ENCODE data around the gene KRTAP4-3. TPM values are rescaled to one million over a fixed set of nuclear protein-coding genes. Genes with fewer than 3 reads are reported as not detected.

Gene KRTAP4-3
- total RNA-seq, 4 donors from 2014 or later, result not detected

DNA sequence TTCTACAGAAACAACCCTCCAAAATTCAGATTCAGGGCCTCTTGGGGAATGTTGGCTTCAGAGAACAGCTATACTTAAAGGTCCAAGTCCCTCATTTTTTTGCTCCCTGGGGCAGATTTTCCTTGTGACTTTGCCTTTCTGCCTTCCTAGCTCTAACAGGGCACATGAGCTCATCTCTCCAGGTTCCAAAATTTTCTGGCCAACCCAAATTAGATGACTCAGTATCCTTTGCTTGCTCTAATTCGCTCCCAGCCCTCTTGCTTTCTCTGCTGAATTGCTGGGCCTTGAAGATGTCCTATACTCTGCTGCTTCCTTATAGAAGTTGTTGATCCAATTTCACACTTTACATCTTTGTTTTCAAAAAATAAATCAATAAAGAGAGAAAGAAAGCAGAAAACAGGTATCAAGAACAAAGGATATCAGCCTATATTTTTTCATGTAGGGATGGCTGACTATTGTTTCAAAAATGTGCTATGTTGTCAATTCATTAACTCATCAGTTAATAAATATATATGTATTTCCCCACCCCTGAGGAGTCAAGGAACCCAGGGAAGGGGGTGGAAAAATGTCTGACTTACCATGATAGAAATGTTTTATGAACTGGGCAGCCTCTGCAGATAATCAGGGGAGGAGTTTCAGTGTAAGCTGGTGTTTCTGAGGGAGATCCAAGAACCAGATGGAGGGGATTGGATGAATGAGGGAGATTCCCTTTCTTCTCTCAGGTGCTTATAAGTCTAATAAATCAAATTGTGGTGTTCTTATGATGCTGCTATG is 11.0 kb upstream of the KRTAP4-3 start:
- no peaks in the 10 kb centered on the region for H3K36me3 ChIP-seq

DNA sequence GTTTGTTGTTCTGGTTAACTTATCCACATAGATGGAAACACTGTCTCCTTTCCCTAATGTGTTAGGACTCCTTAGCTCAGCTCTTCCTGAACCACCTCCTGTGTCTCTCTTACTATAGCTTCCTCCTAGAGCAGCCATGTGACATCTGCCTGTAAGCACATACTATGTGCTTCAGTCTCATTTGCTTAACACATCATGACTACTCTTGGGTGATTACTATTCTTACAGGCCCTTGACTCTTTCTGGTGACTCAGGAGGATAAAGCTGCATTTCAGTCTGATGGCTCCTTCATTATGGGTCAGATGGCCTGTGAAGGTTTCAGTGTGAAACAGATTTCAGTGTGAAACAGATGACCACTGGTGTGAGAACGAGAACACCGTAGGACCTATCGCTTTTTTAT is 10.3 kb upstream of the KRTAP4-3 start:
- TF ChIP-seq EP300 (IDR thresholded peaks at IDR 0.05) (no peak), POLR2A (IDR thresholded peaks at IDR 0.05) (no peak)
- TF ChIP-seq, protein P1, sequence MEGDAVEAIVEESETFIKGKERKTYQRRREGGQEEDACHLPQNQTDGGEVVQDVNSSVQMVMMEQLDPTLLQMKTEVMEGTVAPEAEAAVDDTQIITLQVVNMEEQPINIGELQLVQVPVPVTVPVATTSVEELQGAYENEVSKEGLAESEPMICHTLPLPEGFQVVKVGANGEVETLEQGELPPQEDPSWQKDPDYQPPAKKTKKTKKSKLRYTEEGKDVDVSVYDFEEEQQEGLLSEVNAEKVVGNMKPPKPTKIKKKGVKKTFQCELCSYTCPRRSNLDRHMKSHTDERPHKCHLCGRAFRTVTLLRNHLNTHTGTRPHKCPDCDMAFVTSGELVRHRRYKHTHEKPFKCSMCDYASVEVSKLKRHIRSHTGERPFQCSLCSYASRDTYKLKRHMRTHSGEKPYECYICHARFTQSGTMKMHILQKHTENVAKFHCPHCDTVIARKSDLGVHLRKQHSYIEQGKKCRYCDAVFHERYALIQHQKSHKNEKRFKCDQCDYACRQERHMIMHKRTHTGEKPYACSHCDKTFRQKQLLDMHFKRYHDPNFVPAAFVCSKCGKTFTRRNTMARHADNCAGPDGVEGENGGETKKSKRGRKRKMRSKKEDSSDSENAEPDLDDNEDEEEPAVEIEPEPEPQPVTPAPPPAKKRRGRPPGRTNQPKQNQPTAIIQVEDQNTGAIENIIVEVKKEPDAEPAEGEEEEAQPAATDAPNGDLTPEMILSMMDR (IDR thresholded peaks at IDR 0.05), result no peak
- H3K27ac ChIP-seq, result no peak overlapping the region
- 87 to 95% methylated on average over 3 of the region's 3 CpGs for WGBS, 2 donors
- H3K36me3 ChIP-seq, result no peaks in the 10 kb centered on the region
- no peak for DNase-seq (ENCODE audit: low spot score in 2 of 2)
- H3K4me3 ChIP-seq, result no peak overlapping the region
- no peaks in the 10 kb centered on the region for H3K9me3 ChIP-seq
- no peaks in the 10 kb centered on the region for H3K27me3 ChIP-seq
- H3K4me1 ChIP-seq, result no peaks in the 10 kb centered on the region

More for the DNA sequence above, 11.0 kb upstream of the KRTAP4-3 start:
- DNase-seq (ENCODE audit: low spot score in 2 of 2), result no peak
- TF ChIP-seq POLR2A (IDR thresholded peaks at IDR 0.05) (no peak), EP300 (IDR thresholded peaks at IDR 0.05) (no peak)
- TF ChIP-seq, protein P1 (IDR thresholded peaks at IDR 0.05), result no peak
- H3K27ac ChIP-seq, result no peak overlapping the region
- WGBS, 2 donors, result 73 to 86% methylated on average over 1 of the region's 1 CpG
- no peaks in the 10 kb centered on the region for H3K9me3 ChIP-seq
- no peak overlapping the region for H3K4me3 ChIP-seq
- no peaks in the 10 kb centered on the region for H3K4me1 ChIP-seq
- H3K27me3 ChIP-seq, result no peaks in the 10 kb centered on the region

DNA sequence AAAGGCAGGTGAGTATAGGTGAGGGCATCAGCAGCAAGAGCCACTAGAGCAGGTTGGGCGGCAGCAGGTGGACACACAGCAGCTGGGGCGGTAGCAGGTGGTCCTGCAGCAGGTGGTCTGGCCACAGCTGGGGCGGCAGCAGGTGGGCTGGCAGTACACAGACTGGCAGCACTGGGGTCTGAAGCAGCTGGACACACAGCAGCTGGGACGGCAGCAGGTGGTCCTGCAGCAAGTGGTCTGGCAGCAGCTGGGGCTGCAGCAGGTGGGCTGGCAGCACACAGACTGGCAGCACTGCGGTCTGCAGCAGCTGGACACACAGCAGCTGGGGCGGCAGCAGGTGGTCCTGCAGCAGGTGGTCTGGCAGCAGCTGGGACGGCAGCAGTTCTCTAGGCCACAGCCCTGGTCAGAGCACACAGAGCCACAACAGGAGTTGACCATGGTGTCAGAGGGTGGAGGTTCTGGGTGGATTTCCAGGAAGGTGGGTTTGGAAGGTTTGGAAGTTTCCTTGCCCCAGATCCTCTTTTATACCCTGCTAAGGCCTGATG is 9.8 kb upstream of the KRTAP4-3 start, which contains the start of gene KRTAP4-2:
KRTAP4-2 (minus strand) TSS at position 495 of the 545 bp plus-strand sequence; CDS start at position 438, 57 bp downstream.
- WGBS, 2 donors, result 88 to 89% methylated on average over 3 to 5 of the region's 7 CpGs
- Histone ChIP-seq H3K27me3 (no peaks in the 10 kb centered on the region), H3K36me3 (no peaks in the 10 kb centered on the region), H3K9me3 (no peaks in the 10 kb centered on the region), H3K4me1 (no peaks in the 10 kb centered on the region), H3K27ac (no peak within 1 kb of the TSS), H3K4me3 (no peak within 1 kb of the TSS)
- DNase-seq (ENCODE audit: low spot score in 2 of 2), result no peak
- TF ChIP-seq EP300 (IDR thresholded peaks at IDR 0.05), result no peak
- TF ChIP-seq POLR2A (IDR thresholded peaks at IDR 0.05), result no peak
- TF ChIP-seq, protein P1 (IDR thresholded peaks at IDR 0.05), result no peak

DNA sequence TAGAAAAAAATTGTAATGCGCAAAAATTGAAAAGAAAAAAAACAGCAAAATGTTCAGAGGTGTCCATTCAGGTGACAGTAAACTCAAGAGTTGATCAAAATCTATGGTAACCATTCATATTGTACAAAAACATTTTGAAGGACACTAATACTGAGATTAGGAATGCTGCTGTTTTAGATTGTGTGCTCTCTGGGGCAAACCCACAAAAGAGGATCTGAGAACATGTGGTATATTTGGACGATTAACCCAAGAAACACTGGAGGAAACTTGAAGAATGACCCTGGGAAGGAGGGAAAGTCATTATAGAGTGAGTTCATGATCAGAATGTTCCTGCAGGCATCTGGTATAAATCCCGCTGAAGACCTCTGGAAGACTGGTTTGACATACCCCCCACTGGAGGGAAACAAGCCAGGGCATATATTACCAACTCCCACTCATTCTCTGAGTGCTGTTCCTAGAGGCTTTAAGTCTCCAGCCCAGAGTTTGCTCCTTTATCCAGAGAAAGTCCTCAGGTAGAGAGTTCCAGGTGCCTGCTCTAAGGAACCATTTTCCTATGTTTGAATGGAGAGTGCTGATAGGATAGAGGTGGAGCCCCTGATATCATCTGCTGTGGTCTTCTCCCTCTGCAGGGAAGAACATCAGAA is 8.8 kb upstream of the KRTAP4-3 start:
- no peak overlapping the region for H3K4me3 ChIP-seq
- no peak for DNase-seq (ENCODE audit: low spot score in 2 of 2)
- H3K27me3 ChIP-seq, result no peaks in the 10 kb centered on the region
- TF ChIP-seq POLR2A (IDR thresholded peaks at IDR 0.05) (no peak), EP300 (IDR thresholded peaks at IDR 0.05) (no peak)
- TF ChIP-seq, protein P1 (IDR thresholded peaks at IDR 0.05), result no peak
- no peaks in the 10 kb centered on the region for H3K9me3 ChIP-seq
- H3K36me3 ChIP-seq, result no peaks in the 10 kb centered on the region
- no peak overlapping the region for H3K27ac ChIP-seq
- H3K4me1 ChIP-seq, result no peaks in the 10 kb centered on the region
- WGBS, 2 donors, result 65 to 77% methylated on average over 3 of the region's 3 CpGs

DNA sequence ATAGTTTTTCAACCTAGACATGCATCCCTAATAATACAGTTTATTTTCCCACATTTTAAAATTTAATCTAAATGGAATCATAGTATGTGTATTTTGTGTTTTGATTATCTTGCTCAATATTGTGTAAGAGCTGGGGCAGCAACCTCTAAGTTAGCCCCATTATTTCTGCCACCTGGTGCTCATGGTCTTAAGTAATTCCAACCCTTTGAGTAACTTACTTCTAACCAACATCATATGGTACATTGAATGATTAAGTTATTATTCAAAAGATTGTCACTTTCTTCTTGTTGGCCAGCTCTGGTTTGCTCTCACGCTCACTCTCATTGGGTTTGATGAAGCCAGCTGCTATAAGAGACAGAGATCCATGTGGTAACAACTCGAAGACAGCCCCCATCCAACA is 3.9 kb upstream of the KRTAP4-3 start:
- Histone ChIP-seq H3K4me3 (no peak overlapping the region), H3K27ac (no peak overlapping the region), H3K4me1 (no peaks in the 10 kb centered on the region), H3K36me3 (no peaks in the 10 kb centered on the region), H3K27me3 (no peaks in the 10 kb centered on the region), H3K9me3 (no peaks in the 10 kb centered on the region)
- TF ChIP-seq EP300 (IDR thresholded peaks at IDR 0.05), result no peak
- TF ChIP-seq, protein P1 (IDR thresholded peaks at IDR 0.05), result no peak
- TF ChIP-seq POLR2A (IDR thresholded peaks at IDR 0.05), result no peak
- 72 to 80% methylated on average over 2 of the region's 2 CpGs for WGBS, 2 donors
- no peak for DNase-seq (ENCODE audit: low spot score in 2 of 2)

Data from tibial nerve (tissue), 4 donors.